AG04450 (cell line): ENCODE results near the gene TOMM20L. TPM values are rescaled to one million over a fixed set of nuclear protein-coding genes. Genes with fewer than 3 reads are reported as not detected.
"Not testable (repeated sequence)": the region's sequence is repeated elsewhere in the genome, so short reads cannot be mapped to it uniquely, and the experiment has no call there.

ENCODE experiments used
- CTCF ChIA-PET: fragments of 300-600, 350-600 bp; formaldehyde crosslinking; extraction: SDS; loops from one replicate; lab custom pipeline; 2022; ENCODE audit warnings: antibody characterized with exemption, inconsistent platforms; lab: Charles Lee
- POLR2A ChIA-PET: fragments of 350-600 bp; formaldehyde crosslinking; extraction: SDS; loops from one replicate; lab custom pipeline; 2021; ENCODE audit warnings: antibody characterized with exemption, inconsistent platforms; lab: Yijun Ruan, JAX
- DNase-seq: peaks from one replicate; pipeline ENCODE4 v3.0.0-alpha.2; 2011; ENCODE audit warnings: low read depth, low spot score
- H3K27ac ChIP-seq: one replicate; pipeline ENCODE4 v1.5.1; 2012; ENCODE audit warnings: low read depth, low read length, control low read depth
- H3K27me3 ChIP-seq: one replicate; pipeline ENCODE4 v1.6.0; 2012; ENCODE audit warnings: low read length; ENCODE audit not compliant: control insufficient read depth, insufficient read depth
- H3K4me3 ChIP-seq: 2 replicates; pipeline ENCODE4 v1.5.1; 2011; ENCODE audit warnings: mild to moderate bottlenecking, low read depth, low read length, control low read depth
- H3K9me3 ChIP-seq: 2 replicates; pipeline ENCODE4 v1.5.1; 2012; ENCODE audit warnings: low read length; ENCODE audit not compliant: control insufficient read depth, insufficient read depth
- polyA minus RNA-seq: library from RNA; depleted of rRNA, polyadenylated mRNA; stranded (reverse); fragments of >200 nt; gene quantifications from 2 replicates; pipeline ENCODE4 v1.2.3, GENCODE V29; 2011; rRNA and poly(A)+ RNA removed
- polyA plus RNA-seq: library from polyadenylated mRNA; depleted of rRNA; stranded (reverse); fragments of >200 nt; gene quantifications from 2 replicates; pipeline ENCODE4 v1.2.3, GENCODE V29; 2011; rRNA removed
- TF ChIP-seq, protein P1 (sequence below): IDR thresholded peaks from 2 replicates; pipeline ENCODE4 v1.5.1; 2011; ENCODE audit warnings: low read depth, low read length, control low read depth, inconsistent platforms

Gene TOMM20L
- polyA plus RNA-seq, result not detected in 2 replicates
- polyA minus RNA-seq, result not detected in 2 replicates

DNA sequence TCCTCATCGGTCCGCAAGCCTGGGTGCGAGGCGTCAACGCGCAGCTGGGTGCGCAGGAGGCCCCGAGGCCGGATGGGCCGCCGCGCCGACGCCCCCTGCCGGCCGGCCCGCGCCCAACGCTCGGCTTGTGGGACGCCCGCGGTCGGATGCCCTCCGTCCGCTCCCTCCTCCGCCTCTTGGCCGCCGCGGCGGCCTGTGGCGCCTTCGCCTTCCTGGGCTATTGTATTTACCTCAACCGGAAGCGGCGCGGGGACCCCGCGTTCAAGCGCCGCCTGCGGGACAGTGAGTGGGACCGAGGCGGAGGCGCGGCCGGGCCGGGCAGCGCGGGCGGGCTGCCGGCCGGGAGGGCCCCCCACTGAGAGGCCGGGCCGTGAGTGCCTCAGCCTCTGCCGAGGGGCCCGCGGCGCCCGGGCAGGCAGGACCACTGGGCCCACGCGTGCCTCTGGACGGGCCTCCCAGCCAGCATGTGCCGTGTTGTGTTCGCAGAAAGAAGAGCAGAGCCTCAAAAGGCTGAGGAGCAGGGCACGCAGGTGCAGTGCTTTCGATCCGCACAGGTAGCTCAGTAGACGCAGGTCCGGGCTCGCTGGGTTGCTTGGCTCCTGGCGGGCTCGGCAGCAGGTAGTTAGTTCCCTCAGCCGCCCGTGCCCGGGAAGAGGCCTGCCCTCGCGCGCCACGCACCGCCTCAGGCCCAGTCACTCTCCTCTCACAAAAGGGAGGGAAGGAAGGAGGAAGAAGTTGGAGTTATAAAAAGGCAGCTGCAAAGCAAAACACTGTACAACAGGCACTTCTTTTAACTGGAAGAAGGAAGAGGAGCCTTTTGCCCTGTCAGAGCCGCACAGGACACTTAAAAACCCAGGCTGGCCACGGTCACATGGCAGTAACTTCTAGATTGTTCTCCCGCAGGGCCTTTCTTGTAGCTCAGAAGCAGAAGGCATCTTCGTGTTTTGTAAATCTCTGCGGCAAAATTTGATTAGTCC is at the start of gene TOMM20L:
TOMM20L (plus strand) TSS at position 119 of the 977 bp plus-strand sequence; CDS start at position 147, 28 bp downstream.
- CTCF ChIA-PET, result interaction anchor here (0.6 to 2.7 kb wide), 17 partner anchors 10 to 1252 kb away, joined by 3 to 15 read pairs (median 4); no protein-coding TSS in a partner anchor
- TF ChIP-seq, protein P1, sequence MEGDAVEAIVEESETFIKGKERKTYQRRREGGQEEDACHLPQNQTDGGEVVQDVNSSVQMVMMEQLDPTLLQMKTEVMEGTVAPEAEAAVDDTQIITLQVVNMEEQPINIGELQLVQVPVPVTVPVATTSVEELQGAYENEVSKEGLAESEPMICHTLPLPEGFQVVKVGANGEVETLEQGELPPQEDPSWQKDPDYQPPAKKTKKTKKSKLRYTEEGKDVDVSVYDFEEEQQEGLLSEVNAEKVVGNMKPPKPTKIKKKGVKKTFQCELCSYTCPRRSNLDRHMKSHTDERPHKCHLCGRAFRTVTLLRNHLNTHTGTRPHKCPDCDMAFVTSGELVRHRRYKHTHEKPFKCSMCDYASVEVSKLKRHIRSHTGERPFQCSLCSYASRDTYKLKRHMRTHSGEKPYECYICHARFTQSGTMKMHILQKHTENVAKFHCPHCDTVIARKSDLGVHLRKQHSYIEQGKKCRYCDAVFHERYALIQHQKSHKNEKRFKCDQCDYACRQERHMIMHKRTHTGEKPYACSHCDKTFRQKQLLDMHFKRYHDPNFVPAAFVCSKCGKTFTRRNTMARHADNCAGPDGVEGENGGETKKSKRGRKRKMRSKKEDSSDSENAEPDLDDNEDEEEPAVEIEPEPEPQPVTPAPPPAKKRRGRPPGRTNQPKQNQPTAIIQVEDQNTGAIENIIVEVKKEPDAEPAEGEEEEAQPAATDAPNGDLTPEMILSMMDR, result peak; percentile 48; the same call in 1 of the 2 replicates
- H3K27ac ChIP-seq, result no peak within 1 kb of the TSS
- peak; percentile 4 for DNase-seq
- POLR2A ChIA-PET, result interaction anchor here (0.6 to 1.4 kb wide), 2 partner anchors 98 to 153 kb away, joined by 3 read pairs; partner anchors contain the start of gene ARID4A
- no peaks in the 10 kb centered on the region for H3K9me3 ChIP-seq
- H3K27me3 ChIP-seq, result no peaks in the 10 kb centered on the region
- H3K4me3 ChIP-seq, result peak within 1 kb of the TSS; percentile 55

DNA sequence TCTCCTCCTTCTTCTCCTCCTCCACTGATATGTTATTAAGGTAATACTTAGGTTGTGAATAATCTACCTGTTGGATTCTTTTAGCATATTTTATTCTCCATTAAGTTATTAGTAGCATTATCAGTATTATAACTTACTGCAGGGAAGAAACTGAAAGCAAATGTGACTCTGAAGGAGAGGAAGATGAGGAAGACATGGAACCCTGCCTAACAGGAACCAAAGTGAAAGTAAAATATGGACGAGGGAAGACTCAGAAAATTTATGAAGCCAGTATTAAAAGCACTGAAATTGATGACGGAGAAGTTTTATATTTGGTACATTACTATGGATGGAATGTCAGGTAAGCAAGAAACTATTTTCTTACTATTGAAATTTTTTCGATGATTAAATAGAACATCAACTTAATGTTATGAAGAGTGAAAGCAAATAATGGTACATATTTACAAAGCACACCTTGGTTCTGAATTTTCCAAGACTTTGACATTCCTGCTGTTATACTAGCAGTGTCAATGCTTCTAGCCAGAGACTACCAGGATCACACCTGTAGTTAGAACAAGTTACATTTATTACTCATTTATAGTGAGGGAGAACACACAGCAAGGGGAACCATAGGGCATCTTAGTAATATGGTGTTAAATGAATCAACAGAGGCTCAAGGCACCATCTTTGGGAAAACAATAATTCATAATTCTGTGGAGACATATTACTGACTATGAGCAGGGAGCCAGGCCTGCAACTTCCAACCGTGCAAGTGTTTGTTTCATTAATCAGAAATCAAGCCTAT is 42.0 kb upstream of the TOMM20L start:
- Histone ChIP-seq H3K27me3 (no peaks in the 10 kb centered on the region), H3K4me3 (no peak overlapping the region), H3K27ac (no peak overlapping the region), H3K9me3 (no peaks in the 10 kb centered on the region)
- ChIA-PET CTCF (no interaction called here), POLR2A (interaction anchor here (0.6 kb wide), 1 partner anchor 12 kb away, joined by 3 read pairs; no protein-coding TSS in a partner anchor)
- TF ChIP-seq, protein P1, result no peak
- no peak for DNase-seq

DNA sequence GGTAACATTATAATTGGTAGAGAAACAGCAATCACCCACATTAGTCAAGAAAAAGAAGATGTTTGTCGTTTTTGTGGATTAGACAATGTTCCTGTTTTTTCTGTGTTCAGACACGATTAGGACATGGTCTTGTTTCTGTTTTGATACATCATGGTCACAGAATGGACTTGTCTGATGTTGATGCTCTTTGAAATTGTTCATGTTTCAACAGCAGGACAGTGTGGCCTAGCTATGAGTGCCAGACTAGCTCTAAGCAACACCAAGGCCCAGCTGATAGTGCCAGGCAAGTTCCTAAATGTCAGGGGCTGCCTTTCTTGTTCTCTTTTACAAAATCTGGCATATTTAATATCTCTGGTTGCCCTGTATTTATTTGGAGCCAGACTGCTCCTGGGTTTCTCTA is 40.9 kb upstream of the TOMM20L start:
- DNase-seq, result no peak
- TF ChIP-seq, protein P1, result no peak
- ChIA-PET POLR2A (no interaction called here), CTCF (no interaction called here)
- Histone ChIP-seq H3K4me3 (no peak overlapping the region), H3K27me3 (no peaks in the 10 kb centered on the region), H3K27ac (no peak overlapping the region), H3K9me3 (no peaks in the 10 kb centered on the region)

DNA sequence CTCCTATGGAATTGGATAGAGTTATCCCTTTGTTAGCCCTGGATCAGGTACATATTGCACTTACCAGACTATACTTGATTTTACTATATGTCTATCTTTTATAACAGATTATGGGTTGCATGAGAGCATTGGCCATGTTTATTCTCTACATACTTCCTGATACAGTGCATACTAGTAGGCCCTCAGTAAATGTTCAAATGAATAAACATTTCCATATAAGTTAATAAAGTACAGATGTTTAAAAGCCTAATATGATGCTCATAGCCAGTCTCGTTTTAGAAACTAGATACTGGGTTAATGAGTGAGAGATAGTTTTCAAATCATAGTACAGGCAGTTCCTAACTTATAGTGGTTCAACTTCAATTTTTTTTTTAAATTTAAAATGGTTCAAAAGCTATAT is 39.5 kb upstream of the TOMM20L start:
- POLR2A ChIA-PET, result interaction anchor here (0.7 kb wide), 1 partner anchor 8 kb away, joined by 3 read pairs; no protein-coding TSS in a partner anchor
- TF ChIP-seq, protein P1, result no peak
- no peaks in the 10 kb centered on the region for H3K9me3 ChIP-seq
- peak overlapping the region; percentile 72 for H3K27ac ChIP-seq
- DNase-seq, result peak; percentile 11
- H3K4me3 ChIP-seq, result no peak overlapping the region
- no peaks in the 10 kb centered on the region for H3K27me3 ChIP-seq
- CTCF ChIA-PET, result interaction anchor here (1.6 kb wide), 1 partner anchor 40 kb away, joined by 6 read pairs; the partner anchor contains the start of gene TOMM20L

DNA sequence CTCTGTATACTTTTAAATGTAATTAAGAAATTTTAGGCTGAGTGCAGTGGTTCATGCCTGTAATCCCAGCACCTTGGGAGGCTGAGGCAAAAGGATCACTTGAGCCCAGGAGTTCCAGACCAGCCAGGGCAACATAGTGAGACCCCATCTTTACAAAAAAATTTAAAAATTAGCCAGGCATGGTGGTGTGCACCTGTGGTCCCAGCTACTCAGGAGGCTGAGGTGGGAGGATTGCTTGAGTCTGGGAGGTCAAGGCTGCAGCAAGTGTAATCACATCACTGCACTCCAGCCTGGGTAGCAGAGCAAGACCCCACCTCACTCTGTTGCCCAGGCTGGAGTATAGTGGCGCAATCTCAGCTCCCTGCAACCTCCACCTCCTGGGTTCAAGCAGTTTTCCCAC is 33.5 kb upstream of the TOMM20L start:
- H3K27me3 ChIP-seq, H3K27ac ChIP-seq, H3K4me3 ChIP-seq, DNase-seq, CTCF ChIA-PET, H3K9me3 ChIP-seq, POLR2A ChIA-PET: not testable (repeated sequence)
